GM19452 (cell line): ENCODE measurements around the gene AMPH.

Experiments
- ATAC-seq: cut with Tn5 transposase; IDR thresholded peaks from one replicate; pipeline ENCODE4 v1.9.1; 2021; ENCODE audit not compliant: unreplicated experiment

Gene AMPH

GRCh38 chr7:38545977-38546376 lies 85.2 kb downstream of the AMPH start:
- ATAC-seq: no peak

- ATAC-seq: no peak
Observed at GRCh38 chr7:38542156-38542555, 89.0 kb downstream of the AMPH start.

DNA sequence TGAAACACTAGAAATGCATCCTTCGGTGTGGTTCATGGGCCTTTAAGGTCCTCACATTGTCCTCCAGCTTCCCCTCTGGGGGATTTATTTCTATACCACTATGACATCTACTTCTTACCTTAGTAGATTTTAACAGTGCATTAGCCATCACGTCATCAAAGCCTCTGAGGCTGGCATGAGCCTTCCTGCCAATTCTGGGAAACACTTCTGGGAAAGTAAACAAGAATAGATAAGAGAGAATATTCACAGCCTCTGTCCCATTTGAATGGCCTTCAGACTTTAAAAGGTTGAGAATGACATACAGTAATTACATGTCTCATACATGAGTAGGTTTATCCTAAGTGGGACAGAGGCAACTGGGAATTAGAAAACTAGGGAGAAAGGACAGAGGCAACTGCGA lies 89.7 kb downstream of the AMPH start:
- no peak for ATAC-seq

DNA sequence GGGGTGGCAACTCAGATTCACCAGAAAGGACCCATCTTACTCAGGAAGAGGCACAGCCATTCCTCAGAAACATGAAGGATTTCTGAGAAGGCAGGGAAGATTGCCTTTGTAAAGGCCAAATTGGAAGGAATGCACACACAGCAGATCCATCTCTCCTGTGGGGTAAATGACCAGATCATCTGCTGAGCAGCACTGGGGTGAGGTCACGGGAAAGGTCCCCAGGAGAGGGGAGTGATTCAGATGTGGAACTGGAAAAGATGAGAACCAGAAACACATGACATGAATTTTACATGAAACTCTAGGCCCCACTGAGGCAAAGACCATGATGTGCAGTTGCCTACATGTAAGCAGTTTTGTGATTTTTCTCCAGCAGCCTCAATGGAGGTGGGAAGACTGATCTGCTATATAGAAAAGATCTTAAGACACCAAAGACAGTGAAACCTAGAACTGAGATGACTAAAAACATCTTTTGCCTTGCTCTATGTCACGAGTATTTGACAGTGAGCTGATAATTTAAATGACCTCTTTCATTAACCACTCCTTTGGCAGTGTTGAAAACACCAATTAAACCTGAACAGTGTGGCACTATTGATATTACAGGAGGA lies 91.6 kb downstream of the AMPH start:
- no peak for ATAC-seq

GRCh38 chr7:38535073-38535472 lies 96.1 kb downstream of the AMPH start:
- ATAC-seq: no peak

- no peak for ATAC-seq
Observed at GRCh38 chr7:38525857-38526256, 105.3 kb downstream of the AMPH start.

DNA sequence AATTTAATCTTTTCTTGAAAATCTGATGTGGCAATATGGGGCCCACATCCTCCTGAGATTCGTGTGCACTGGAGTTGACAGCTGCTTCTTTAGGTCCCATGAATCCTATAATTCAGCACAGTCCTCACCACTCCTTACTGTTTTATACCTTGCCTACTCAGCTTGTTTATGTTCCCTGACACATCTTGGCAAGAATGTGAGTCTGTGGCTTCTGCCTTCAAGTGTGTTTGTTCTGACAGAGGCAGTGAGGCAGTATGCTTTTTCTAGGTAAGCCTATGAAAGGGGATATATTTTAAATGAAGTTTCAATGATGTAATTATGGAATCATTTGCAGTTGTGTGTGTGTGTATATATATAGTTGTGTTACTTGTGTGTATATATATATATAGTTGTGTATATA lies 106.4 kb downstream of the AMPH start:
- no peak for ATAC-seq

DNA sequence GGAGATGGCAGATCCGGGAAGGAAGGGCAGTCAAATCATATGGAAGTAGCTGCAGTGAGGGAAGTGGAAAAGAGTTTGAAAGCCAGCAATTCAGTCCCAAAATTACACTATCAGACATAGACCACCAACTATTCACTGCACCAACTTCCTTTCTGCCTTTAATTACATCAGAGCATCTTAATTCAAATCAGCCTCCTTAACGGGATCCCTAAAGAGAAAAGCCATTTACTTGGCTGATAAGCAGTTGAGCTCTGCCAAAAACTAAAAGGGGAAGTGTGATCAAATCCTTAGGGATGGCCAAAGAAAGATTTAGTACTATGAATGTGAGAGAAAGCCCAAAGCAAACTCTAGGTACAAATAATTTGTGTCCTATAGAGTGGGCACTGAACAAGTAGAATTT lies 110.4 kb downstream of the AMPH start:
- ATAC-seq: no peak

DNA sequence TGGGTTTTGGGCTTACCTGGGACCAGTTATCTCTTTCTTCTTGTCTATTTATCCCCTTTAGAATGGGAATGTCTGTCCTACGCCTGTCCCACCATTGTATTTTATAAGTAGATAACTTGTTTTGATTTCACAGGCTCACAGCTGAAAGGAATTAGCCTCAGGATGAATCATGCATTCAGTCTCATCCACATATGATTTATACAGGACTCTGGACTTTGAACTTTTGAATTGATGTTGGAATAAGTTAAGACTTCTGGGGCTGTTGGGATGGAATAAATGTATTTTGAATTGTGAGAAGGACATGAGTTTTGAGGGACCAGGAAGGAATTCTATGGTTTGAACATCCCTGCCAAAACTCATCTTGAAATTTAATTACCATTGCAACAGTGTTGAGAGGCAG lies 112.6 kb downstream of the AMPH start:
- ATAC-seq: no peak

DNA sequence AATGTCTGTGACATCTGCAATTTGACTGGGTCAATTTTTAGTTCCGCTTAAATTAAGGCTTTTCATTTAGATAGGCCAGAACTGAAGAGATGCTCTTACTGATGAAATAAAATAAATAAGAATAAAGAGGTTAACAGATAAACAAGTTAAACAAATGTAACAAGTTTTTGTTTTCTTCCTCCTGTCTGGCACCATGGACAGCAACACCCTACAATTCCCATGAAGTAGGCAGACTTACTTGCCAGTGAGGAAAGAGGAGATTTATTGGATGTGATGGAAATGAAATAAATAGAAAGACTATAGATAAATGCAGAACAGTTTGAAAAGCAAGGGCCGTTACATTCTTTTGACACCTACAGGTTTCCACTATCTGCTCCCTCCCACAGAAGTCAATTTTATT lies 118.5 kb downstream of the AMPH start:
- ATAC-seq: no peak

GRCh38 chr7:38512291-38512690 lies 118.9 kb downstream of the AMPH start:
- no peak for ATAC-seq

DNA sequence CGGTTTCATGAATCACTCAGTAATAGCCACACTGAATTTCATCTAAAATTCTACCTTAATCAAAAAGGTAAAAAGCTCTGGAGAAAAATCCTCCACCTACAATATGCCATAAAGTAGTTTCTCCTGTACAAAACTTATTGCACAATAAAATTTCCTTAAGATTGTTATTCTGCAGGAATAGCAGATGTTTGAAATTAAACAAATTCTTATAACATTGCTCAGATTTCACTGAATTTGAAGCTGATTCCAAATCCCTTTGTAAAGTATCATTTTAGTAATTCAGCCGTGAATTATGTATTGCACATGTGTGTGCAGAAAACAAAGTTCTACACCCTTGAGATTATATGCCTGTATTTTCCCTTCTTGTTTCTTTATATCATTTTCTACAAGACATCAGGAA lies 123.8 kb downstream of the AMPH start:
- no peak for ATAC-seq

DNA sequence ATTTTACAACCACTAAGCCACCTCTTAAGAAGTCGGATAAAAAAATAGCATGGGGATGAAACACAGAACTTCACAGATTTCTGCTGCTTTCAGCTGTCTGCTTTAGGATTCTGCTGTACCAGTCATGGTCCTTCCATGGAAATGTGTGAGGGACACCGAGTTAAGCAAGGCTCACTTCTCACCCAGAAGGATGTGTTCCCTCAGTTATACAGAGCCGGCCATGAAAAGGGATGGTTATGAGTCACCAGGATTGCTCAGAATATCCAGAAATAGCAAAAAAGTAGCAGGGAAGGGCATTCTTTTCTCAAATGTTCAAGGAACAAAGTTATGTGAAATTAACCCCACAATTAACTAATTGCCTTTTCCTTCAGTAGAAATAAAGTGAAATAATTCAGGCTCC lies 124.4 kb downstream of the AMPH start:
- ATAC-seq: no peak

GRCh38 chr7:38506004-38506403 lies 125.2 kb downstream of the AMPH start:
- no peak for ATAC-seq

- ATAC-seq: no peak
Observed at GRCh38 chr7:38504684-38505083, 126.5 kb downstream of the AMPH start.

GRCh38 chr7:38502848-38503247 lies 128.3 kb downstream of the AMPH start:
- no peak for ATAC-seq

GRCh38 chr7:38502289-38502688 lies 128.9 kb downstream of the AMPH start:
- no peak for ATAC-seq

DNA sequence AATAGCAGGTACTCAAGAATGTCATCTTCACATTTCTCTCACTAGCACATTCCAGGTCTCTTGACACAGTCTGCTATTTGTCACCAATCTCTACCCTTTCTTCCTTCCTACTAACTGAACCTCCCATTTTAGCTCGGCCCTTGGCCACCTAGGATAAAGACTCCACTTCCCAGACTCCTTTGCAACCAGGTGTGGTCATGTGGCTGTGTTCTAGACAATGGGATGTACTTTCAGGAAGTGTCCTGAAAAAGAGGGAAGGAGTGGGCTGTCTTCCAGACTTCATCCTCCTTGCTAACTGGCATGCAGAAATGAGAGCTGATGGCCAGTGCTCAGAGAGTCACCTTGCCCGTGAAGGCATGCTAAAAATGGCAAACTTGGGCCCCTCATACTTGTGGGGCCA lies 139.2 kb downstream of the AMPH start:
- ATAC-seq: no peak

DNA sequence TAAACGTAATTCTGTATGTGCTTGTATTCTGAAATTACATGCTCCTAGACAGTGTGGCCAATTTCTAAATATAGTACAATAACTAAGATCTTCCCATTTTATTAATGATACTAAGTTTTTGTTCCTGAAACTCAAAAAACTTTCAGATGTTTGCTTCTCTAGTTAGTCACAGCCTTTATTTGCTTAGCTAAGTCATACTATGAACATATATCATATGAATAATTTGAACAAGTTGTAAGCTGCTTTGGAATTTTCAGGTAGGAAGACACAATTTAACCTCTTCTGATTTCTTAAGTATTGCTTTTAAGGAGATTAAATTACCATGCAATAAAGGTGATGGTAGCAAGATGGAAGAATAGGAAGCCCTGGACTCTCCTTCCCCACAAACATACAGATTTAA lies 148.7 kb downstream of the AMPH start:
- ATAC-seq: no peak

- ATAC-seq: no peak
Observed at GRCh38 chr7:38481401-38481800, 149.8 kb downstream of the AMPH start.

DNA sequence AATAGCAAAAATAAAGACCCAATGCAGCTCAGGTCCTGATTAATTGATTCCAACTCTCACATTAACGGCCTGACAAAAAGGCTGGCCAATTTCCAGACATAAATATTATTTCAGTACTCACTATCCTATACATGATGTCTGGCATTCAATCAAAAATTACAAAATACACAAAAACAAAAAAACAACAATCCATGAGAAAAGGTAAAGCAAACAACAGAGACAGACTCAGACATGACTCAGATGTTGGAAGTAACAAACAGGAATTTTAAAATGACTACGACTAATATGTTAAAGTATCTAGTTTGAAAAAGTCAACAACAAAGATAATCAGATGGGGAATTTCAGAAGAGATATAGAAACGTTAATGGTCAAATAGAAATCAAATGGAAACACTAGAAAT lies 152.8 kb downstream of the AMPH start:
- no peak for ATAC-seq

DNA sequence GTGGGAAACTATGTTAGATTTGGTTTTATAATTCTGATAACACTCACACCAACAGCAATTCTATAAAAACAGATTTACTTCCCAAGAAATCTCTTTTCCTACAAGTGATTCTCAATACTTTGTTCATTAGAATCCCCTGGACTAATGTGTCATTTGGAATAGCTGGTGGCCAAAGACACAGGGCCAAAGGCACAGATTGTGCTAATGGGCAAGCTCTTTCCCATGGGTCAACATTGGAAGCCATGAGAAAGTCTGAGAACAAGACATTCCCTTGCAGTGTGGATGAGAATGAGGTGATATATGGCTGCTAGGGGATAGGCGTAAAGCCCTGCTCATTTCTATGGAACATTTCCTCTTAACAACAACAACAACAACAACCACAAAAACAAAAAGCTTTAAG lies 153.8 kb downstream of the AMPH start:
- no peak for ATAC-seq

DNA sequence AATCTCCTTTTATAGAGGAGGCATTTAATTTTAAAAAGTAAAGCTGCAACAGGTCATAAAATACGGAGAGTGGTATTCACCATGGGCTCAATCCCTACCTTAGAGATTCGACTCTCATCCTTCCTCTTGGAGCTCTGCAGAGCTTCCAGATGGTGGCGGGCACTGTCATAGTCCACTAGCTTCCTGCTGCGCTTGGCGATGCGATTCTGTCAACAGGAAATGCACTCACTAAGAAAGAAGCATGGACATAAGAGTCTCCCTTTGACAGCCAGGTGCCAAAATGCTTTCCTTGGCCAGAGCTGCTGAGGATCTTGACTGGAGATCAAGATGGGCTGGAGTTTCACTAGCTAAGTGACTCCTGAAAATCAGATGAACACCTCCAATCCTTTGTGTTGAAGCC lies 154.4 kb downstream of the AMPH start:
- ATAC-seq: no peak

GRCh38 chr7:38465956-38466355 lies 165.2 kb downstream of the AMPH start:
- no peak for ATAC-seq
